Measurements from ENCODE around the gene PRSS37.

- no peak for TF ChIP-seq POLR2A (IDR thresholded peaks at IDR 0.05)
- no peak for TF ChIP-seq CTCF (IDR thresholded peaks at IDR 0.05)
These were observed 35.1 kb upstream of the PRSS37 start for GRCh38 chr7:141876371-141876770.

Measured in adrenal gland (tissue), 5 donors.